HFF-Myc (cell line): Measurements from ENCODE around the gene NECTIN2.

Source experiments
- DNase-seq: peaks from one replicate; pipeline ENCODE4 v3.0.0-alpha.2; 2011; ENCODE audit warnings: low read depth; ENCODE audit errors: extremely low read depth
- H3K4me3 ChIP-seq: replicated peaks from 2 replicates; pipeline ENCODE4 v1.5.1; 2011; ENCODE audit warnings: low read depth, mild to moderate bottlenecking, control low read depth, low read length
- CTCF ChIP-seq: IDR thresholded peaks from 2 replicates; pipeline ENCODE4 v1.5.1; 2012; ENCODE audit warnings: mild to moderate bottlenecking, low read depth, low read length, control low read depth; ENCODE audit errors: missing control alignments

The NECTIN2 gene

GRCh38 chr19:44818466-44819031, 27.5 kb upstream of the NECTIN2 start:
- TF ChIP-seq CTCF, result no peak
- no peak for DNase-seq
- no peak overlapping the region for H3K4me3 ChIP-seq

- DNase-seq, result no peak
- no peak overlapping the region for H3K4me3 ChIP-seq
- no peak for TF ChIP-seq CTCF
Measured at GRCh38 chr19:44819246-44819832, 26.8 kb upstream of the NECTIN2 start.

GRCh38 chr19:44820648-44821609, 25.2 kb upstream of the NECTIN2 start:
- TF ChIP-seq CTCF, result no peak
- no peak for DNase-seq
- H3K4me3 ChIP-seq, result no peak overlapping the region

- no peak for DNase-seq
- no peak overlapping the region for H3K4me3 ChIP-seq
- TF ChIP-seq CTCF, result no peak
Measured at GRCh38 chr19:44822177-44822576, 23.9 kb upstream of the NECTIN2 start.

GRCh38 chr19:44822670-44823372, 23.3 kb upstream of the NECTIN2 start:
- no peak for TF ChIP-seq CTCF
- no peak for DNase-seq
- no peak overlapping the region for H3K4me3 ChIP-seq

- no peak for DNase-seq
- TF ChIP-seq CTCF, result no peak
Measured at GRCh38 chr19:44823373-44823698, 22.8 kb upstream of the NECTIN2 start.

More at GRCh38 chr19:44823373-44823698, 22.8 kb upstream of the NECTIN2 start:
- no peak overlapping the region for H3K4me3 ChIP-seq
